ENCODE data around the gene MCF2L2. TPM values are rescaled to one million over a fixed set of nuclear protein-coding genes. Genes with fewer than 3 reads are reported as not detected.

Gene MCF2L2
- total RNA-seq, 4 donors from 2014 or later = 0.13 to 0.49 (median 0.22) TPM; not detected in 1

DNA sequence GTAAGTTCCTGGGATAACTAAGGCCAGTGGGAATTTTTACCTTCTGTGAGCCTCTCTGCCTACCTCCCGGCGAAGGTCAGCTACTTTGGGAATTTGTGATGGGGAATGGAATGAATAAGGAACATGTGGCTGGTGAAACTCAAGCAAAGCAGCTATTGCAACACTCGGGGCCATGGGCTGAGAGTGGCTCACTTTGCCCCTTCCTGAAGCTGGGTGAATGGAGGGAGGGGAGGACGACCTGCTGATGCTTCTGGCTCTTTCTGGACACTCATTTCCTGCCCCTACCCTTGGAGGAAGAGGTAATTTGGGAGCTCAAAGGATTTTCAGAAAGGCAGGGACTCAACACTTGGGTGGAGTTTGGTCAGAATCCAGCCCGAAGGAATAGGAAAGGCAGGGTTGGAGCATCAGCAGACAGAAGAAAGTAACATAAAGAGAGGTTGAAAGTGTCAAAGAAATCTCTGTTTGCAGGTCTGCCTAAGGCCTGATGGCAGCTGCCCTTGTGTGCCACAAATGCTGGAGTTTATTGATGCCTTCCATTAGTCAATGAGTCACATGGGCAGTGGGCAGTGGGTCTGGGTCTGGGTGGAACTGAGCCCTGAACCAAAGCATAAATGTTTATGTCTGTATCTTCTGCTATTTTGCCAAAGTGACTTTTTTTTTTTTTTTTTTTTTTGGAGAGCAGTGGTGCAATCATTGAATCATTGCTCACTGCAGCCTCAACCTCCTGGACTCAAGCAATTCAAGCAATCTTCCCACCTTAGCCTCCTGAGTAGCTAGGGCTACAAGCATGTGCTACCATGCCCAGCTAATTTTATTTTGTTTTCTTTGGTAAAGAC, 278.3 kb downstream of the MCF2L2 start:
- Histone ChIP-seq H3K4me3 (replicated peaks in 1 of 3) (no peak overlapping the region), H3K9me3 (no peaks in the 10 kb centered on the region), H3K36me3 (no peaks in the 10 kb centered on the region), H3K27ac (no peak overlapping the region), H3K4me1 (no peaks in the 10 kb centered on the region), H3K27me3 (no peaks in the 10 kb centered on the region)
- DNase-seq = no peak
- intact Hi-C loops (cut with DNase I) = no loop called here
- TF ChIP-seq, protein P1, sequence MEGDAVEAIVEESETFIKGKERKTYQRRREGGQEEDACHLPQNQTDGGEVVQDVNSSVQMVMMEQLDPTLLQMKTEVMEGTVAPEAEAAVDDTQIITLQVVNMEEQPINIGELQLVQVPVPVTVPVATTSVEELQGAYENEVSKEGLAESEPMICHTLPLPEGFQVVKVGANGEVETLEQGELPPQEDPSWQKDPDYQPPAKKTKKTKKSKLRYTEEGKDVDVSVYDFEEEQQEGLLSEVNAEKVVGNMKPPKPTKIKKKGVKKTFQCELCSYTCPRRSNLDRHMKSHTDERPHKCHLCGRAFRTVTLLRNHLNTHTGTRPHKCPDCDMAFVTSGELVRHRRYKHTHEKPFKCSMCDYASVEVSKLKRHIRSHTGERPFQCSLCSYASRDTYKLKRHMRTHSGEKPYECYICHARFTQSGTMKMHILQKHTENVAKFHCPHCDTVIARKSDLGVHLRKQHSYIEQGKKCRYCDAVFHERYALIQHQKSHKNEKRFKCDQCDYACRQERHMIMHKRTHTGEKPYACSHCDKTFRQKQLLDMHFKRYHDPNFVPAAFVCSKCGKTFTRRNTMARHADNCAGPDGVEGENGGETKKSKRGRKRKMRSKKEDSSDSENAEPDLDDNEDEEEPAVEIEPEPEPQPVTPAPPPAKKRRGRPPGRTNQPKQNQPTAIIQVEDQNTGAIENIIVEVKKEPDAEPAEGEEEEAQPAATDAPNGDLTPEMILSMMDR (IDR thresholded peaks at IDR 0.05) = no peak
- TF ChIP-seq POLR2A (IDR thresholded peaks at IDR 0.05) = no peak
- WGBS, 2 donors = 61 to 65% methylated on average over 5 of the region's 5 CpGs

DNA sequence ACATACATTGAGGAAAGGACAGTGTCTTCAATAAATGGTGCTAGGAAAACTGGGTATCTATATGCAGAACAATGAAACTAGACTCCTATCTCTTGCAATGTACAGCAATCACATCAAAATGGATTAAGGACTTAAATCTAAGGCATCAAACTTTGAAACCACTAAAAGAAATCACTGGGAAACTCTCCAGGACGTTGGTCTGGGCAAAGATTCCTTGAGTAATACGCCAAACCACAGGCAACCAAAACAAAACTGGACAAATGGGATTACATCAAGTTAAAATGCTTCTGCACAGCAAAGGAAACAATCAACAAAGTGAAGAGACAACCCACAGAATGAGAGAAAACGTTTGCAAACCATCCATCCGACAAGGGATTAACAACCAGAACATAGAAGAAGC, 280.4 kb downstream of the MCF2L2 start:
- no peaks in the 10 kb centered on the region for H3K9me3 ChIP-seq
- H3K4me3 ChIP-seq (replicated peaks in 1 of 3) = no peak overlapping the region
- H3K27ac ChIP-seq = no peak overlapping the region
- no peak for DNase-seq
- H3K36me3 ChIP-seq = no peaks in the 10 kb centered on the region
- WGBS, 2 donors = 61 to 70% methylated on average over 4 of the region's 4 CpGs
- H3K4me1 ChIP-seq = no peaks in the 10 kb centered on the region
- TF ChIP-seq, protein P1 (IDR thresholded peaks at IDR 0.05) = no peak
- no peak for TF ChIP-seq POLR2A (IDR thresholded peaks at IDR 0.05)
- intact Hi-C loops (cut with DNase I) = no loop called here
- H3K27me3 ChIP-seq = no peaks in the 10 kb centered on the region

DNA sequence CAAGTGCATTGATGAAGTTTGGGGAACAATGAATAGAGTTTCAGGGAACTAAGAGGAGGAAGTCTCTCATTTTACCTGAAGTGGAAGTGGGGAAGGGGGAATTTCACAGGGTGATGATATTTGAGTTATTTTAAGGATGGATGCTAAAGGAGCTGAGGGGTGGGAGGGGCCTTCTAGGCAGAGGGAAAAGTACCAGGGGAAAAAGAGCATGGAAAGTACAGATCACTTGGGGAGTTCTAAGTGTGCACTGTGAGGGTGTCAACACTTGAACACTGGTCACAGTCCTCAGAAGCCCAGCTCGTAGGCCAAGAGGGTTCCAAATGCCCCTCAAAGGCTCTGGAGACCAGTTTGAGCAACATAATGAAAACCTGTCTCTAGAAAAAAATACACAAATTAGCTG, 284.1 kb downstream of the MCF2L2 start:
- no peak for TF ChIP-seq POLR2A (IDR thresholded peaks at IDR 0.05)
- TF ChIP-seq, protein P1 (IDR thresholded peaks at IDR 0.05) = no peak
- DNase-seq = no peak
- intact Hi-C loops (cut with DNase I) = no loop called here
- 39 to 82% methylated on average over 1 of the region's 1 CpG for WGBS, 2 donors
- Histone ChIP-seq H3K27ac (no peak overlapping the region), H3K9me3 (no peaks in the 10 kb centered on the region), H3K4me3 (replicated peaks in 1 of 3) (no peak overlapping the region), H3K36me3 (no peaks in the 10 kb centered on the region), H3K27me3 (no peaks in the 10 kb centered on the region), H3K4me1 (no peaks in the 10 kb centered on the region)

DNA sequence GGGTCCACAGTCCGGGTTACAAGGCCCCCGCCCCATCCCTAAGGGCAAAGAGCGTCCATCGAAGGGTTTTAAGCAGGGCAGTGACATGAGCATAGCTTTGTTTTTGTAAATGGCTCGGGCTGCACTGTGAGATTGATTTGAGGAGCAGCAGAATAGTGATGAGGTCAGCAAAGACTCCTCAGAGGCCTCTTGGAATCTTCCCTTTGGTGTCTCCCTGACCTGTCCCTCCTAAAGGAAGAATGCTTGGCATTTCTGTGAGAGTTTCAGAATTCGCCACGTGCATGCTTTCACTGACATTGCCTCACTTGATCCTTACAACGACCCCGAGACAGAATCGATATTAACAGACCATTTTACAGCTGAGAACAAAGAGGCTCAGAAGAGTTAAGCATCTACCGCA, 286.2 kb downstream of the MCF2L2 start:
- Histone ChIP-seq H3K4me3 (replicated peaks in 1 of 3) (no peak overlapping the region), H3K36me3 (no peaks in the 10 kb centered on the region), H3K27ac (no peak overlapping the region), H3K27me3 (no peaks in the 10 kb centered on the region), H3K9me3 (no peaks in the 10 kb centered on the region), H3K4me1 (no peaks in the 10 kb centered on the region)
- TF ChIP-seq, protein P1 (IDR thresholded peaks at IDR 0.05) = no peak
- no peak for TF ChIP-seq POLR2A (IDR thresholded peaks at IDR 0.05)
- intact Hi-C loops (cut with DNase I) = no loop called here
- DNase-seq = no peak
- WGBS, 2 donors = 64 to 66% methylated on average over 11 of the region's 11 CpGs

DNA sequence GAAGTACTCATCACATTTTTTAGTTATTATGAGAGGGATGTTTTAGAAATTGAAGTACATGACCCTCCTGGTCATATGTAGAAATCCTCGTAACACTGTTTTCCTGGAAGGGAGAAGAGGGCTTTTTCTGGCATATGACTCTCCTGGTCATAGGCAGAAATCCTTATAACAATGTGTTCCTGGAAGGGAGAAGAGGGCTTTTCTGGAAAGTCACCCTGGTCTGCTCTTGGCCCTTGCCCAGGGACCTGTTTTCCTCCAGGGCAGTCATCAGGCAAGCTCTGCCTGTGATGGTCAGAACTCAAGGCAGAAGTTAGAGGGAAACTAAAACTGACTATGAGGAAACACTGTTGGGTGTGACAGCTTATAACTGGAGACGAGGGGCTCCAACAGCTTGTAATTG, 293.6 kb downstream of the MCF2L2 start:
- Histone ChIP-seq H3K36me3 (no peaks in the 10 kb centered on the region), H3K4me3 (replicated peaks in 1 of 3) (no peak overlapping the region), H3K27ac (no peak overlapping the region), H3K9me3 (no peaks in the 10 kb centered on the region), H3K27me3 (no peaks in the 10 kb centered on the region), H3K4me1 (peaks cover 7 to 10% of the 10 kb centered on the region in 2 donors)
- intact Hi-C loops (cut with DNase I) = no loop called here
- WGBS, 2 donors = 84 to 89% methylated on average over 2 of the region's 2 CpGs
- no peak for TF ChIP-seq POLR2A (IDR thresholded peaks at IDR 0.05)
- TF ChIP-seq, protein P1 (IDR thresholded peaks at IDR 0.05) = no peak
- peak in 1 of 2 donors; percentile 12 for DNase-seq

Measured in thyroid gland (tissue), 4 donors.